Measurements from ENCODE around the gene ASIC1. TPM values are rescaled to one million over a fixed set of nuclear protein-coding genes. Genes with fewer than 3 reads are reported as not detected.

The ASIC1 gene
- total RNA-seq, 3 donors from 2014 or later: 2.8 to 8.4 (median 7.7) TPM

- no peak for DNase-seq
- Mint-ChIP-seq H3K4me1 (ENCODE audit: low read depth) (no peaks in the 10 kb centered on the region), H3K9me3 (no peaks in the 10 kb centered on the region), H3K27me3 (ENCODE audit: low read depth) (no peaks in the 10 kb centered on the region), H3K4me3 (no peak overlapping the region), H3K36me3 (ENCODE audit: insufficient read depth) (peaks cover 44% of the 10 kb centered on the region)
- no peak for ATAC-seq
Measured at GRCh38 chr12:50097952-50098351, 40.6 kb downstream of the ASIC1 start.

GRCh38 chr12:50099302-50100008, 42.1 kb downstream of the ASIC1 start:
- Mint-ChIP-seq H3K36me3 (ENCODE audit: insufficient read depth) (peaks cover 40% of the 10 kb centered on the region), H3K27me3 (ENCODE audit: low read depth) (no peaks in the 10 kb centered on the region), H3K4me3 (no peak overlapping the region), H3K4me1 (ENCODE audit: low read depth) (no peaks in the 10 kb centered on the region), H3K9me3 (no peaks in the 10 kb centered on the region)
- no peak for ATAC-seq
- DNase-seq: no peak

- peaks cover 38% of the 10 kb centered on the region for H3K36me3 Mint-ChIP-seq (ENCODE audit: insufficient read depth)
- H3K27me3 Mint-ChIP-seq (ENCODE audit: low read depth): no peaks in the 10 kb centered on the region
- H3K4me1 Mint-ChIP-seq (ENCODE audit: low read depth): no peaks in the 10 kb centered on the region
- no peaks in the 10 kb centered on the region for H3K9me3 Mint-ChIP-seq
- no peak for DNase-seq
- no peak for ATAC-seq
- H3K4me3 Mint-ChIP-seq: no peak overlapping the region
Measured at GRCh38 chr12:50100561-50100960, 43.2 kb downstream of the ASIC1 start.

- ATAC-seq (no peak), DNase-seq (no peak)
- Mint-ChIP-seq H3K4me3 (no peak overlapping the region), H3K4me1 (ENCODE audit: low read depth) (no peaks in the 10 kb centered on the region), H3K27me3 (ENCODE audit: low read depth) (no peaks in the 10 kb centered on the region), H3K36me3 (ENCODE audit: insufficient read depth) (peaks cover 27% of the 10 kb centered on the region), H3K9me3 (no peaks in the 10 kb centered on the region)
Measured at GRCh38 chr12:50101663-50102062, 44.3 kb downstream of the ASIC1 start.

- Mint-ChIP-seq H3K36me3 (ENCODE audit: insufficient read depth) (peaks cover 24% of the 10 kb centered on the region), H3K9me3 (no peaks in the 10 kb centered on the region), H3K4me3 (no peak overlapping the region), H3K27me3 (ENCODE audit: low read depth) (no peaks in the 10 kb centered on the region), H3K4me1 (ENCODE audit: low read depth) (no peaks in the 10 kb centered on the region)
- DNase-seq: no peak
- ATAC-seq: no peak
Measured at GRCh38 chr12:50102131-50102531, 44.7 kb downstream of the ASIC1 start.

GRCh38 chr12:50102646-50103309, 45.4 kb downstream of the ASIC1 start:
- ATAC-seq (no peak), DNase-seq (no peak)
- Mint-ChIP-seq H3K4me3 (no peak overlapping the region), H3K36me3 (ENCODE audit: insufficient read depth) (peaks cover 23% of the 10 kb centered on the region), H3K4me1 (ENCODE audit: low read depth) (no peaks in the 10 kb centered on the region), H3K9me3 (no peaks in the 10 kb centered on the region), H3K27me3 (ENCODE audit: low read depth) (no peaks in the 10 kb centered on the region)

- H3K4me3 Mint-ChIP-seq: no peak overlapping the region
- H3K4me1 Mint-ChIP-seq (ENCODE audit: low read depth): no peaks in the 10 kb centered on the region
- H3K9me3 Mint-ChIP-seq: no peaks in the 10 kb centered on the region
- H3K36me3 Mint-ChIP-seq (ENCODE audit: insufficient read depth): peaks cover 19% of the 10 kb centered on the region
- ATAC-seq: no peak
- no peaks in the 10 kb centered on the region for H3K27me3 Mint-ChIP-seq (ENCODE audit: low read depth)
- DNase-seq: no peak
Measured at GRCh38 chr12:50103351-50103750, 46.0 kb downstream of the ASIC1 start.

GRCh38 chr12:50103767-50104321, 46.4 kb downstream of the ASIC1 start, which contains the start of gene GPD1:
TSS of gene GPD1 (plus strand) at chr12:50104008. CDS start at chr12:50104051, 43 bp downstream.
- Mint-ChIP-seq H3K27me3 (ENCODE audit: low read depth) (no peaks in the 10 kb centered on the region), H3K4me3 (no peak within 1 kb of the TSS), H3K9me3 (no peaks in the 10 kb centered on the region), H3K4me1 (ENCODE audit: low read depth) (no peaks in the 10 kb centered on the region), H3K36me3 (ENCODE audit: insufficient read depth) (peaks cover 15% of the 10 kb centered on the region)
- ATAC-seq (peak; percentile 70 to 75), DNase-seq (no peak)

GRCh38 chr12:50104417-50105366, 47.3 kb downstream of the ASIC1 start:
- Mint-ChIP-seq H3K27me3 (ENCODE audit: low read depth) (no peaks in the 10 kb centered on the region), H3K36me3 (ENCODE audit: insufficient read depth) (peaks cover 7% of the 10 kb centered on the region), H3K9me3 (no peaks in the 10 kb centered on the region), H3K4me3 (no peak overlapping the region), H3K4me1 (ENCODE audit: low read depth) (no peaks in the 10 kb centered on the region)
- no peak for DNase-seq
- ATAC-seq: no peak

- H3K9me3 Mint-ChIP-seq: no peaks in the 10 kb centered on the region
- no peak overlapping the region for H3K4me3 Mint-ChIP-seq
- H3K27me3 Mint-ChIP-seq (ENCODE audit: low read depth): no peaks in the 10 kb centered on the region
- no peaks in the 10 kb centered on the region for H3K36me3 Mint-ChIP-seq (ENCODE audit: insufficient read depth)
- peaks cover 6% of the 10 kb centered on the region for H3K4me1 Mint-ChIP-seq (ENCODE audit: low read depth)
- ATAC-seq (no peak), DNase-seq (no peak)
Measured at GRCh38 chr12:50105913-50106450, 48.6 kb downstream of the ASIC1 start.

GRCh38 chr12:50106907-50107306, 49.5 kb downstream of the ASIC1 start:
- DNase-seq (no peak), ATAC-seq (no peak)
- Mint-ChIP-seq H3K36me3 (ENCODE audit: insufficient read depth) (no peaks in the 10 kb centered on the region), H3K27me3 (ENCODE audit: low read depth) (no peaks in the 10 kb centered on the region), H3K9me3 (no peaks in the 10 kb centered on the region), H3K4me1 (ENCODE audit: low read depth) (peaks cover 12% of the 10 kb centered on the region), H3K4me3 (no peak overlapping the region)

- H3K36me3 Mint-ChIP-seq (ENCODE audit: insufficient read depth): no peaks in the 10 kb centered on the region
- H3K4me1 Mint-ChIP-seq (ENCODE audit: low read depth): peaks cover 13% of the 10 kb centered on the region
- no peaks in the 10 kb centered on the region for H3K9me3 Mint-ChIP-seq
- H3K27me3 Mint-ChIP-seq (ENCODE audit: low read depth): no peaks in the 10 kb centered on the region
- H3K4me3 Mint-ChIP-seq: no peak overlapping the region
- DNase-seq: no peak
- no peak for ATAC-seq
Measured at GRCh38 chr12:50107416-50108268, 50.2 kb downstream of the ASIC1 start.

GRCh38 chr12:50109319-50109718, 51.9 kb downstream of the ASIC1 start:
- Mint-ChIP-seq H3K9me3 (no peaks in the 10 kb centered on the region), H3K4me1 (ENCODE audit: low read depth) (peaks cover 22% of the 10 kb centered on the region), H3K4me3 (no peak overlapping the region), H3K36me3 (ENCODE audit: insufficient read depth) (no peaks in the 10 kb centered on the region), H3K27me3 (ENCODE audit: low read depth) (no peaks in the 10 kb centered on the region)
- ATAC-seq: no peak
- DNase-seq: no peak

Measured in activated T-cell treated with anti-CD3 and anti-CD28 coated beads, Interleukin-2, amount 50 U/mL, for 4 hours (primary cell).